ENCODE results near the gene LIMD2. TPM values are rescaled to one million over a fixed set of nuclear protein-coding genes. Genes with fewer than 3 reads are reported as not detected.

Gene LIMD2
- total and polyA plus RNA-seq, 2 experiments from 2014 or later, result 98.8 to 105 TPM

GRCh38 chr17:63703029-63703428 is 3.1 kb upstream of the LIMD2 start:
- H3K36me3 Mint-ChIP-seq (ENCODE audit: low read depth), result peaks cover 30% of the 10 kb centered on the region
- peaks cover 22% of the 10 kb centered on the region for H3K27me3 Mint-ChIP-seq (ENCODE audit: insufficient read depth, low read depth, poor library complexity)

More at GRCh38 chr17:63703029-63703428, 3.1 kb upstream of the LIMD2 start:
- Mint-ChIP-seq H3K4me1 (peaks cover 33% of the 10 kb centered on the region), H3K27ac (no peak overlapping the region), H3K4me3 (peak overlapping the region; percentile 47; the same call in 1 of the 3 replicates), H3K9me3 (no peaks in the 10 kb centered on the region; the same call in 2 of the 3 replicates)
- Histone ChIP-seq H3K9me2 (ENCODE audit: insufficient read depth) (no peaks in the 10 kb centered on the region), H3K4me1 (ENCODE audit: insufficient read depth) (peaks cover 20% of the 10 kb centered on the region), H3K4me2 (no peak overlapping the region), H3K27ac (ENCODE audit: low read depth) (no peak overlapping the region), H3K27me3 (ENCODE audit: insufficient read depth) (no peaks in the 10 kb centered on the region; the same call in 1 of the 2 replicates), H3K79me2 (replicated peaks; ENCODE audit: insufficient read depth) (peaks cover 6% of the 10 kb centered on the region; the same call in 1 of the 2 replicates), H4K20me1 (replicated peaks; ENCODE audit: insufficient read depth) (no peaks in the 10 kb centered on the region), H3F3A (replicated peaks; ENCODE audit: low read depth) (0 out of 2 replicates have a peak, but pooled peaks cover 3% of the 10 kb centered on the region), H3K36me3 (ENCODE audit: insufficient read depth) (no peaks in the 10 kb centered on the region), H3K4me3 (no peak overlapping the region), H2AFZ (no peak overlapping the region)
- no peak for TF ChIP-seq NANOG (IDR thresholded peaks at IDR 0.05; ENCODE audit: borderline replicate concordance)
- no peak for TF ChIP-seq JUNB (IDR thresholded peaks at IDR 0.05; ENCODE audit: unreplicated experiment)
- TF ChIP-seq EZH2 (IDR thresholded peaks at IDR 0.05; ENCODE audit: low read depth, unreplicated experiment), result no peak
- TF ChIP-seq ETS1 (IDR thresholded peaks at IDR 0.05), result no peak
- no peak for TF ChIP-seq CTCF (conservative IDR thresholded peaks at IDR 0.05; ENCODE audit: low read depth in 2 of 2)
- TF ChIP-seq ZNF462 (CRISPR knock-in tag; IDR thresholded peaks at IDR 0.05), result no peak
- TF ChIP-seq POLR2AphosphoS5 (IDR thresholded peaks at IDR 0.05; ENCODE audit: low read depth), result no peak
- no peak for TF ChIP-seq ZNF331 (CRISPR knock-in tag; IDR thresholded peaks at IDR 0.05; ENCODE audit: low read depth)
- no peak for TF ChIP-seq ZNF114 (CRISPR knock-in tag; IDR thresholded peaks at IDR 0.05)
- no peak for TF ChIP-seq STAT1 (IDR thresholded peaks at IDR 0.05; ENCODE audit: unreplicated experiment)
- TF ChIP-seq REST (IDR thresholded peaks at IDR 0.05; ENCODE audit: unreplicated experiment), result no peak
- TF ChIP-seq CREB1 (CRISPR knock-in tag; IDR thresholded peaks at IDR 0.05; ENCODE audit: low read depth), result no peak
- ATAC-seq, result no peak
- no peak for DNase-seq (ENCODE audit: low spot score)
